GM19372 (cell line): ENCODE results near the gene ZNF513.

ENCODE experiments used
- ATAC-seq: cut with Tn5 transposase; IDR thresholded peaks from one replicate; pipeline ENCODE4 v1.9.1; 2021; ENCODE audit warnings: mild to moderate bottlenecking, low read depth, moderate library complexity; ENCODE audit not compliant: unreplicated experiment

Gene ZNF513

DNA sequence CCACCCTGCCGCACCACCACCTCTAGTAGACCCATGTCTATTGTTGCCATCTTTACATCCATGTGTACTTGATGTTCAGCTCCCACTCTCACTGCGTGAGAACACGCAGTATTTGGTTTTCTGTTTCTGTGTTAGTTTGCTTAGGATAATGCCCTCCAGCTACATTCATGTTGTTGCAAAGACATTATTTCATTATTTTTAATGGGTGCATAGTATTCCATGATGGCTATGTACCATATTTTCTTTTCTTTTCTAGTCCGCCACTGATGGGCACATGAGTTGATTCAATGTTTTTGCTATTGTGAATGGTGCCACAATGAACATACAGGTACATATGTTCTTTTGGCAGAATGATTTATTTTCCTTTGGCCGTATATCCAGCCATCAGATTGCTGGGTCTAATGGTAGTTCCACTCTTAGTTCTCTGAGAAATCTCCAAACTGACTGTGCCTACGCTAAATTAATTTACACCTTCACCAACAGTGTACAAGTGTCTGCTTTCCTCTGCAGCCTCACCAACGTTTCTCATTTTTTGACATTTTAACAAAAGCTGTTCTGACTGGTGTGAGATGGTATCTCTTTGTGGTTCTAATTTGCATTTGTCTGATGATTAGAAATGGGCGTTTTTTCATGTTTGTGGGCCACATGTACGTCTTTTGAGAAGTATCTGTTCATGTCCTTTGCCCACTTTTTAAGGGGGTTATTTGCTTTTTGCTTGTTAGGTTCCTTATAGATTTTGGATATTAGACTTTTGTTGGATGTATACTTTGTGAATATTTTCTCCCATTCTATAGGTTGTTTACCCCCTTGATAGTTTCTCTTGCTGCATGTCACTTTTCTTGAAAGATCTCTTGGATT is 10.5 kb upstream of the ZNF513 start:
- ATAC-seq: no peak

DNA sequence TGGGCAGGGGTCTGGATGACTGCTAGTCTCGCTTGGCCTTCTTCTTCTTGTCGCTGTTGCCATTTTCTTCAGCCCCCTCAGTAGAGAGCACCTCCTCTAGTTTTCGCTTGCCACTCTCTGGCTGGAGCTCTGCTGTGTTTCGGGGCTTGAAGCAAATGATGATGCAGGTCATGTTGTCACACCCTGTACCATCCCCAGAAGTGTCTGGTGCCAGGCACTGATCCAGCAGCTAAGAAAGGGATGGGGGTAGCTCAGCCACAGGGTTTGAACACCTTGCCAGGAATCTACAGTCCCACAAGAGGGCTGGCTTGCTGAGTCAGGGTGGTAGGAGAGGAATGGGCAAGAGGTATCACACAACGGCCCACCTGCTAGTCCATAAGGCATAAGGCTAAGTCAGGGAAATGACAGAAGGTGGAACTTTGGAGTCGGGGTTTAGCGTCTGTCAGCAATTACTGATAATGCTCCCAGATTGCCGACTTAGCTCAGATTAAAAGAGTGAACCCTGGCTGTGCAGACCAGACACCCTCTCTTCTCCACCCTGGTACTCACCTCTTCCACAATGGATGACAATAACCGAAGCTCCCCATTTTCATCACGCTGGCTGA is 1.1 kb upstream of the ZNF513 start:
- no peak for ATAC-seq

DNA sequence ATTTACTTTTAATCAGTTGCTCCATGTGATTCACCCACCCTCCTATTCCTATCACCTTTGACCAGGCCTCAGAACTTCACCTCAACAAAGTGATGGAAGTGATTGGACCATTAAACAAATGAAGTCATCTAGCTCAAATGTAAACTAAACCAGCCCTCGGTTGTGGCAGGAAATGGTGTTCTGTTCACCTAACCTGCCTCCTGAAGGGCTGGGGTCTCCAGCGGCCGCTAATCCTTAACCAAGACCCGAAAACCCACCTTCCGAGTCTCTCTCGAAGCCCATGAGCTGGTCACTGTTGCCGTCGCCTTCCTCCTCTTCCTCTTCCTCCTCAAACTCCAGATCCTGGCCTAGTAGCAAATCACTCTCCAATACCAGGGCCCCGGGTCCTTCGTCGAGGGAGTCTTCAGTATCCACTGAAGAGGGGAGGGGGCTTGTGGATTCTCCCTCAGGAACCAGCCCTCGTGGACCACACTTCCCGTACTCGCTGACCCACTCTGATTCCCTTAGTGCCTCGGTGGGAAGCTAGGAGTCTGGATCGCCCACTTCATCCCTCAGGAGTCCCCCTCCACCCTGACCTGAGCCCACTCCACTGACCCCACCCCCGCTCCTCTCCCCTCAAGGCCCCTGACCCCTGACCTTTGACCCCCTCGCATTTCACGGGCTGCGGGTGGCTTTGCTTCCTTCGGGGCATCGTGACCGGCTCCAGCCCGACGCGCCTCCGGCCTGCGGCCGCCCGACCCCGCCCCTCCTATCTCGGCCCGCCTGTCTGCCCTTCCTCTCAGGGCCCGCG is 503 bp downstream of the ZNF513 start:
- ATAC-seq: peak; percentile 41

DNA sequence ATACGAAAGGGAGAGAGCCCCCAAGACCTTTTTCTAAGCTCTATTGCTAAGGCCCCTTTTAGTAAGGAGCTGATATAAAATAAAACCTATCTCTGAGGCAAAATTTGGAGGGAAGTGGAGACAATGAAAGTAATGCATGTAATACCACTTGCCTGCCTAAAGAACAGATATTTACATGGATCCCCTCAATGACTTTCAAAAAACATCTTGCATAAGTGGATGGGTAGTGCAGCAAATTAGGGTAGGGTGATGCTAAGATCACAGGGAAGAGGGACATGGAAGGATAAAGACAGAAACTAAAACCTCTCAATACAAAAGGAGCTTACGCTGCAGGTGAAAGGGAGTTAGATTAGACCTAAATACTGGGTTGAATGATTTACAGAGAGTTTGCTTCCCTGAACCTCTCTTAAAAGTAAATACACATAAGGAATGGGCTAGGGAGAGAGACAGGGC is 1.1 kb downstream of the ZNF513 start:
- no peak for ATAC-seq

DNA sequence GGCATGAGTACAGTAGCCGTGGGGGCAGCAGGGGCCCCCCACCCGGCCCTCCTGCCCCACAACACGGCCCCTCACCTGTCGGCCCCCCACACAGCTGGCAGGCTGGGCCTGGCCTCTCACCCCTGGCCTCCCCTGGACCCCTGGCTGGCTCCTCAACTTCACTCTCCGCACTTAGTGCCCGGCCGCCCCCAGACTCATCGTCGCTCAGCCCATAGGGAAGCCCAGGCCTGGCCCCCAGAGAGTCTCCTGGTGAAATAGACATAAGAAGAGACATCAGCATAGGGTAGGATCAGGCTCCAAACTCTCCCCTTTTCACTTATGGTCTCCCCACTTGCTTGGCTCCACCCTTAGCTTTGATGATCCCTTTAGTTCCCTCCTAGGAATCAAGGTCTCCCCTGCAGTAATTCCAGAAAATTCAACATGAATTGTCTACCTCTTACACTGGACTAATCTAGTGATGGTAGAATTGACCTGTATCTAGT is 1.7 kb downstream of the ZNF513 start:
- no peak for ATAC-seq

DNA sequence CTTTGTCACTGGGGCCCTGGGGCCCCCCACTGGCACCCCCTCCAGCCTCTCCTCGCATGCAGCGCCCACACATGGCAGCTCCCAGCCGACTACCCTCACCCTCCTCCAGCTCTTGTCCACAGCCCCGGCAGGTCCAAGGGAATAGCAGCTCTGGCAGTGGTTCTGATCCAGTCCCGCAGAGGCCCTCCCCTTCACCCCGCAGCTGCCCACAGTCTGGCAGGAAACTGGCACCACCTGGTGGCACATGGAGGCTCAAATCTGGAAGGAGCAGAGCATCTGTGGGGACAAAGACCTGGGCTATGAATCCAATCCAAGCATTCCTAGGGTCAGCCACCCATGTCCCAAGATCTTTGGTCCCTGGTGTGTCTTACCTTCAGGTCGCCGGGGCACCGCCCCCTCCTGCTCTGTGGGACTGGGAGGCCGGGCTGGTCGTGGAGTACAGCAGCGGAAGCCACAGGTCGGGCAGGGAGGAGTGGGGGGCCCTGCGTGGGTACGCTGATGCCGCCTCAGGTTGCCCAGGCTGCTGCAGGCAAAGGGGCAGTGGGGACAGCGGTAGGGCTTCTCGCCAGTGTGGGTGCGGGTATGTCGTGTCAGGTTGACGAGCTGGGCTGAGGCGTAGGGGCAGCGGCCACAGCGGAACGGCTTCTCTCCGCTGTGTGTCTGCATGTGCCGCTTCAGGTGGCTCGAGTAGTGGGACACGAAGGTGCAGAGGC is 2.3 kb downstream of the ZNF513 start:
- ATAC-seq: no peak

DNA sequence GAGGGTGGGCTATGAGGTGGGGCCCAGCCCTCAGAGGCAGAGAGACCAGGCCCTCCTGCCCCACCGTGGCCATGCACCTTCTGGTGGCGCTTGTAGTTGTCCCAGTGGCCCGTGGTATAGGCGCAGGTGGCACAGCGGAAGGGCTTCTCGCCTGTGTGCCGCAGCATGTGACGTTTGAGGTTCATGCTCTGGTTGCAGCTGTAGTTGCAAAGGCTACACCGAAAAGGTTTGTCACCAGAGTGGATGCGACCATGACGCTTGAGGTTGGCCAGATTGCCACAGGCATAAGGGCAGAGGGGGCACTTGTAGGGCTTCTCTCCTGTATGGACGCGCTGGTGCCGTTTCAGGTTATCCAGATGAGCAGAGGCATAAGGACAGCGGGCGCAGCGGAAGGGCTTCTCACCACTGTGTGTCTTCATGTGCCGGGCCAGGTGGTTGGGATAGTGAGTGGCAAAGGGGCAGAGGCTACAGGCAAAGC is 2.9 kb downstream of the ZNF513 start:
- no peak for ATAC-seq

DNA sequence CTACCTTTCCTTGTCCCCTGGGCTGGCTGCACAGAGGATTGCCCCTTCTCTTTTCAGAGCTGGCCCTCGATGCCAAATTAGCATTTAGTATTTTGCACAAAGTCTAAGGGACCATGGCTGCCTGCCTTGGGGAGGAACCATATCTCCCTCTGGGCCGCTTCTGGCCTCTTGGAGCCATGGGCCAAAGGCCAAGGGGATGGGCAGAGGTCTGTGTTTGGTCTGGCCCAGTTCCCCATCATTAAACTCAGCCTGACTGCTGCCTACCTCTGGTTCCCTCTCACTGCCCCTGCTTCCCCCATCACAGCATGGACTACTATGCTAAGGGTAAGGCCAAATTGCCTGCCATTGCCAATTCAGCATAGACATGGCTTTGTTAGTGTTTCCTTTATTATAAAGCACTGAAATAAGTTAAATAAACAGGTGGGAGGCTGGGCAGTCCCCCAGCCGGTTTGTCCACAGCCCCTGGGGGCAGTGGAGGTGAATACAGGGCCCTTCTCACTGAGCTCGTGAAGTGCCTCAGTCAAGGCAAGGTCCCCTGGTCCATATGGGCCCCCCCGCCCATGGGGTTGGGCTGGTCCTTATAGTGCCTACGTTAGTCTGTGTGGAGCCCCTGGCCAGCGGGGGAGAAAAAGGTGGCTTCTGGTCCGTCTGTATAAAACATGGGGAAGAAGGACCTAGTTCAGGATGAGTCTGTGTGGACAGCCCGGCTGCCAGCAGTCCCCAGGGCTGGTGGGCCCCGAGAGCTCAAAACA is 3.5 kb downstream of the ZNF513 start:
- no peak for ATAC-seq

DNA sequence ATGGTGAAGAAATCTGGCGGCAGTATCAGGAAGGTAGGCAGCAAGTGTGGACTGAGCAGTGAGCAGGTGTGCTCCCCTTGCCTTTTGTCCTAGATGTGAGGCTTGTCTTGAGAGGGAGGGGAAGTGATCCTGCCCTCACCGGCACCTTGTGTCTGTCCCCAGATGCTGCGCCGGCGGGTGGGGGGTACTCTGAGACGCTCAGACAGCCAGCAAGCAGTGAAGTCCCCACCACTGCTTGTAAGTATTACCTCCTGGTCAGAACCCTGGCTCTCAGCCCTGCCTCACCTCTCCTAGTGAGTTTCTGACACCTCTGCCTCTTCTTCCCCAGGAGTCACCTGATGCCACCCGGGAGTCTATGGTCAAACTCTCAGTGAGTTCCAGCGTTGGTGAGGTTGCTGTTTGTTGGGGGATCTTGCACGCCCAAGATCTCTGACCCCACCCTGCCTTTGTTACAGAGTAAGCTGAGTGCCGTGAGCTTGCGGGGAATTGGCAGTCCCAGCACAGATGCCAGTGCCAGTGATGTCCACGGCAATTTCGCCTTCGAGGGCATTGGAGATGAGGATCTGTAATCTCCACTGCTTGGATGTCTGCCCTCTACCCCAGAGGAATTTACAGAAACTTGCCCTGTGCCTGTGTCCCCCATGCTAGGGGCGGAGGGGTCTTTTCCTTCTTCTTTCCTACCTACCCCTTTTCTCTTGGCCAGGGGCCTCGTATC is 4.2 kb downstream of the ZNF513 start:
- no peak for ATAC-seq

DNA sequence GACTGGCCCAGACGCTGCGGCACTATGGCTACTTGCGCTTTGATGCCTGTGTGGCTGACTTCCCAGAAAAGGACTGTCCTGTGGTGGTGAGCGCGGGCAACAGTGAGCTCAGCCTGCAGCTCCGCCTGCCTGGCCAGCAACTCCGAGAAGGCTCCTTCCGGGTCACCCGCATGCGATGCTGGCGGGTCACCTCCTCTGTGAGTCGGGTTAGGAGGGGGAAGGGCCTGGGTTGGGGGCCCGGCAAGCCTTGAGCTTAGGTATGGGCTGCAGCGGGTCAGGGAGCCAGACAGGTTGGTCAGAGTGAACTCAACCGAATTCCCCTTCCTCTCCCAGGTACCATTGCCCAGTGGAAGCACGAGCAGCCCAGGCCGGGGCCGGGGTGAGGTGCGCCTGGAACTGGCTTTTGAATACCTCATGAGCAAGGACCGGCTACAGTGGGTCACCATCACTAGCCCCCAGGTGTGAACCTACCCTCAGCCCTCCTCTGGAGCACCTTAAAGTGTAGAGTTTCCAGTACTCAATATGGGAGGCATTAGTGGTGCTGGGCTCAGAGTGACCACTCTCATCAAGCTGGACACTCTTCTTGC is 4.9 kb downstream of the ZNF513 start:
- ATAC-seq: no peak

DNA sequence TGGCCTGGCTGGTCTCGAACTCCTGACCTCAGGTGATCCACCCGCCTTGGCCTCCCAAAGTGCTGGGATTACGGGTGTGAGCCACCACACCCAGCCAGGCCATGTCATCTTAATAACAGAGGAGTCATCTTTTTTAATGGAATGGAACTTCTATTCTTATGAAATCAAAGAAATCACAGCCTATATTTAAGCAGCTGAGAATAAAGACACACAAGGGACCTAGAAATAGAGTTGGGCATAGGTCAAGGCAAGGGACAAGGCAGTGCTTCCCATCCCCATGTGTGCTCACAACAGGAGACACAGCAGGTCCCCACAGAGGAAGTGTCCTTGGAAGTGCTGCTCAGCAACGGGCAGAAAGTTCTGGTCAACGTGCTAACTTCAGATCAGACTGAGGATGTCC is 7.0 kb downstream of the ZNF513 start:
- ATAC-seq: no peak

DNA sequence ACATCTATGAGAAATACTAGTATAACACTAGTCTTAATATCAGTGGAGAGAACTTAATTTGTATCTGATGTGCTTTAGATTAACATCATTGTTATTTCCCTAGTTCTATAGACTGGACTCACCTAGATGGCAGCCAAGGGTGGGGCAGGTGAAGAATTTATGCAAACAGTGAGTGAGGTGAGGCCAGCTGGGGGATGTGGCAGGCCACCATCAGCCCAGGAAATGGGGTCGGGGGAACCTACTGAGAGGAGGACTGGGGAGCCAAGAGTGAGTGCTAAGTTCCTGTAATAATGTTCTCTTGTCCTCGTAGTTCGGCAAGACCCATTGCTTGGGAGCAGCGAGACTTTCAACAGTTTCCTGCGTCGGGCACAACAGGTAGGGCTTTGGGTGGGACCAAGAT is 7.6 kb downstream of the ZNF513 start:
- ATAC-seq: no peak

DNA sequence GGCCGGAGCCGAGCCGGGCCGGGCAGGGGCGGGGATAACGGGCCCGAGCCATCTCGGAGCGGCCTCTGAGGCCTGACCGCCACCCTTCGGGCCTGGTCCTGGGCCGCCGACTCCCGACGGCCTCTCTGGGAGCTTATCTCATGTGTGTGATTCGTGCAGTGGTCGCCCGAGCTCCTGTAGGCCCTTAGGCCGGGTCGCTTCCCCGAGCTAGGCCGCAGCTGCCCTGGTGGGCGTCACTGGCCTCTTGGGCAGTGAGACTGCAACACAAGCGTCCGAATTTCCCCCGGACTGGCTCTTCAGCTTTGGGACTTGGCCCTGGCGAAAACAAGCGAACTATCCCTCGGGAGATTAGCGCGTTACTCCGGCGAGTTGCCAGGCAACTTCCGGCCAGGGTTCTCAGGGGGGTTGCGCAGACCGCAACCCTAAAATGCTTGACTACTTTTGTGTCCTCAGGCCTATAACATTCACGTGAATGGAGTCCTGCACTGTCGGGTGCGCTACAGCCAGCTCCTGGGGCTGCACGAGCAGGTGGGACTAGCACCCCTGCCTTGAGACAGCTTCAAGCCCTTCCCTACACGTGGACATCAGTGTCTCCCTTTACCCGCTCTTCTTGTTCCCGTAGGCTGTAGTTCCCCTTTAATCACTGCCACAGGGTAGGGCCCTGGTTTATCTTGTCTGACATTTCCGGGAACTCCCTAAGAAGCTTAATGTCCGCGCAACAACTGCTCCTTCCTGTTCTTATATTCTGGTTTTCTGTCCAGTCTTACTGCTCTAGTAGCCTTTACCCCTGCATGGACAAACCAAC is 9.5 kb downstream of the ZNF513 start:
- peak; percentile 25 for ATAC-seq

DNA sequence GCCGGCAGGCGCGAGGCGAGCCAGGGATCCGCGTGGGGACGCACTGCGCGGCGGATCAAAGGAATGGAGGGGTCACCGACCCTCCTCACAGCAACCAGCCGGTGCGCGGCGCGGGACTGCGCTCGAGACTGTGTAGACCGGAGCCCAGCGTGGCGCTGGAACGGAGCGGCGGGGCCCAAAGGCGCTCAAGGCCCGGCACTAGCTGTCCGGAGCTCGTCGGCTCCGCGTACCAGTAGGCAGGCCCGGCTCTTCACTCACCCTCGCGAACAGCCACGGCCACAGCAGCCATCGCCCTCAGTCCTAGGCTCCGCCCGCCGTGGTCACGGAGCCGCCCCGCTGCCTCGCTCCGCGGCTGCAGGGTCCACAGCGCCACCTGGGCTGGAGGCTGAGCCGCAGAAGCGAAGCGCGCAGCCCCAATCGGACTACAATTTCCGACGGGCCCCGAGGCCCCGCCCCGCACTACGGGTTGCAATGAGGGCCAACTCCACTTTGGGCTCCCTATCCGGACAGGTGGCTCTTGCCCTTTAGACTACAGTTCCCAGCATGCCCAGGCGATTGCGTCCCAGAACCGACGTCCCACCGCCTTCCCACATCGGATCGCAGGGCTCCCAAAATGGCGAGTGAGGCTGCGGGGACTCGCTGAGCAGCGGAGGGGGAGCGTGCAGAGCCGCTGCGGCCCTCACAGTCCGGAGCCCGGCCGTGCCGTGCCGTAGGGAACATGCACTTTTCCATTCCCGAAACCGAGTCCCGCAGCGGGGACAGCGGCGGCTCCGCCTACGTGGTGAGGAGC is 10.3 kb downstream of the ZNF513 start, which contains the start of the genes EIF2B4 and SNX17:
EIF2B4 (minus strand) TSS at position 313 of the 790 bp plus-strand sequence; CDS start at position 289, 24 bp downstream.
SNX17 (plus strand) TSS at position 591 of the 790 bp plus-strand sequence; CDS start at position 719, 128 bp downstream.
- peak; percentile 86 for ATAC-seq

DNA sequence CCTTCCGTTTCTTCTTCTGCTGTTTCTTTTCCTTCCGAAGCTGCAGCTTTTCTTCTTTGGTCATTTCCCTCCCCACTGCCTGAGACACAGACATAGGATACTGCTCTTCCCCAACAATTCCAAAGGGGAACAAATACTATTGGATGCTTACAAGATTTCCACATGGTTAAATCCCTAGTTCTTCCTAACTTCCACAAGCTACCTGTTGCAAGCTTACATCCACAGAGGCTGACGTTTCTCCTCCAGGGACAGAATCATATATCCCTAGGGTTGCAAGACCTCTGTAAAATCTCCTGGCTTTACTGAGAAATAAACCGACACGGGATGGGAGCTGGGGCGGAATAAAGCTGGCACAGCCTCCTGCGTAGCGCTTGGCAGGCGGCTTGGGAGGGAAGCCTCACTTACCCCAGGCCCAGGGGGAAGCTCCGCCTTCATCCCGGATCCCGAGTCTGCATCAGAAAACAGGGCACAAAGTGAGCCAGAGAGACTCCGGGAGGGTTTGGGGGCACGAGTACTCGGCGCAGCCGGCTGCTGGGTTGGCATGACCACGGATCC is 11.0 kb downstream of the ZNF513 start:
- no peak for ATAC-seq

DNA sequence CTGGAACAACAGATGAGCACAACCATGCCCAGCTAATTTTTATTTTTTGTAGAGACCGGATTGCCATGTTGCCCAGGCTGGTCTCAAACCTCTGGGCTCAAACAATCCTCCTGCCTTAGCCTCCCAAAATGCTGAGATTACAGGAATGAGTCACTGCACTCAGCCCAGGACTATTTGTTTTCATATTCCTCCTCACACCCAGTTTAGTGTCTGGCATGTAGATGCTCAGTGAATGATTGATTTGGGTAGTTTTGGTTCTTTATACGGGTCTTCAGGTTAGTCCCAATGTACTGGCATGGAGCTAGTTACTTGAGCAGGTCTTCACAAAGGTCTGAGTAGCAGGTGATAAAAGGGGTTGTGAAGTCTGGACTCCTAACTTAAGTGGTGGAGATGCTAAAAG is 16.6 kb downstream of the ZNF513 start:
- ATAC-seq: no peak
